ENCODE measurements around the gene HPCA.

The HPCA gene

GRCh38 chr1:32889731-32890278 is 3.5 kb downstream of the HPCA start:
- DNase-seq (ENCODE audit: low read depth), result no peak

GRCh38 chr1:32890516-32891240 is 4.4 kb downstream of the HPCA start:
- DNase-seq (ENCODE audit: low read depth), result no peak

- DNase-seq (ENCODE audit: low read depth), result no peak
These were observed 4.9 kb downstream of the HPCA start for GRCh38 chr1:32891241-32891570.

- no peak for DNase-seq (ENCODE audit: low read depth)
These were observed 5.3 kb downstream of the HPCA start for GRCh38 chr1:32891630-32892029.

GRCh38 chr1:32892368-32893197 is 6.3 kb downstream of the HPCA start:
- no peak for DNase-seq (ENCODE audit: low read depth)

GRCh38 chr1:32893198-32894018 is 7.1 kb downstream of the HPCA start:
- DNase-seq (ENCODE audit: low read depth), result no peak

- DNase-seq (ENCODE audit: low read depth), result no peak
These were observed 7.8 kb downstream of the HPCA start for GRCh38 chr1:32894019-32894600.

- no peak for DNase-seq (ENCODE audit: low read depth)
These were observed 8.4 kb downstream of the HPCA start for GRCh38 chr1:32894681-32895080.

GRCh38 chr1:32895325-32896215 is 9.3 kb downstream of the HPCA start:
- DNase-seq (ENCODE audit: low read depth), result no peak

- no peak for DNase-seq (ENCODE audit: low read depth)
These were observed 10.2 kb downstream of the HPCA start for GRCh38 chr1:32896451-32896850.

GRCh38 chr1:32897082-32898049 is 11.1 kb downstream of the HPCA start:
- DNase-seq (ENCODE audit: low read depth), result no peak

- DNase-seq (ENCODE audit: low read depth), result no peak
These were observed 11.8 kb downstream of the HPCA start for GRCh38 chr1:32898056-32898455.

- DNase-seq (ENCODE audit: low read depth), result no peak
These were observed 12.7 kb downstream of the HPCA start for GRCh38 chr1:32898958-32899357.

- DNase-seq (ENCODE audit: low read depth), result no peak
These were observed 13.4 kb downstream of the HPCA start for GRCh38 chr1:32899586-32900296.

GRCh38 chr1:32900371-32900955 is 14.2 kb downstream of the HPCA start:
- no peak for DNase-seq (ENCODE audit: low read depth)

- DNase-seq (ENCODE audit: low read depth), result no peak
These were observed 14.9 kb downstream of the HPCA start, which contains the start of gene TMEM54 for GRCh38 chr1:32900956-32901822. Gene TMEM54 (minus strand): TSS chr1:32901389. CDS start chr1:32901238, 151 bp downstream.

GRCh38 chr1:32901823-32902534 is 15.7 kb downstream of the HPCA start:
- DNase-seq (ENCODE audit: low read depth), result no peak
